ENCODE data around the gene FMNL2.

GRCh38 chr2:152423684-152424083 is 88.7 kb downstream of the FMNL2 start:
- TF ChIP-seq, protein P1, sequence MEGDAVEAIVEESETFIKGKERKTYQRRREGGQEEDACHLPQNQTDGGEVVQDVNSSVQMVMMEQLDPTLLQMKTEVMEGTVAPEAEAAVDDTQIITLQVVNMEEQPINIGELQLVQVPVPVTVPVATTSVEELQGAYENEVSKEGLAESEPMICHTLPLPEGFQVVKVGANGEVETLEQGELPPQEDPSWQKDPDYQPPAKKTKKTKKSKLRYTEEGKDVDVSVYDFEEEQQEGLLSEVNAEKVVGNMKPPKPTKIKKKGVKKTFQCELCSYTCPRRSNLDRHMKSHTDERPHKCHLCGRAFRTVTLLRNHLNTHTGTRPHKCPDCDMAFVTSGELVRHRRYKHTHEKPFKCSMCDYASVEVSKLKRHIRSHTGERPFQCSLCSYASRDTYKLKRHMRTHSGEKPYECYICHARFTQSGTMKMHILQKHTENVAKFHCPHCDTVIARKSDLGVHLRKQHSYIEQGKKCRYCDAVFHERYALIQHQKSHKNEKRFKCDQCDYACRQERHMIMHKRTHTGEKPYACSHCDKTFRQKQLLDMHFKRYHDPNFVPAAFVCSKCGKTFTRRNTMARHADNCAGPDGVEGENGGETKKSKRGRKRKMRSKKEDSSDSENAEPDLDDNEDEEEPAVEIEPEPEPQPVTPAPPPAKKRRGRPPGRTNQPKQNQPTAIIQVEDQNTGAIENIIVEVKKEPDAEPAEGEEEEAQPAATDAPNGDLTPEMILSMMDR (IDR thresholded peaks at IDR 0.05), result no peak
- TF ChIP-seq POLR2A (IDR thresholded peaks at IDR 0.05), result no peak

Data from heart left ventricle (tissue), 13 donors.